Glomerular visceral epithelial cell (primary cell): ENCODE measurements around the gene FAIM2.
A peak's percentile ranks its signal among the peaks of the same experiment; 100 is the strongest.

Experiments used
- DNase-seq: peaks from one replicate; pipeline ENCODE4 v3.0.0-alpha.2; 2016; ENCODE audit errors: extremely low spot score

FAIM2 gene

DNA sequence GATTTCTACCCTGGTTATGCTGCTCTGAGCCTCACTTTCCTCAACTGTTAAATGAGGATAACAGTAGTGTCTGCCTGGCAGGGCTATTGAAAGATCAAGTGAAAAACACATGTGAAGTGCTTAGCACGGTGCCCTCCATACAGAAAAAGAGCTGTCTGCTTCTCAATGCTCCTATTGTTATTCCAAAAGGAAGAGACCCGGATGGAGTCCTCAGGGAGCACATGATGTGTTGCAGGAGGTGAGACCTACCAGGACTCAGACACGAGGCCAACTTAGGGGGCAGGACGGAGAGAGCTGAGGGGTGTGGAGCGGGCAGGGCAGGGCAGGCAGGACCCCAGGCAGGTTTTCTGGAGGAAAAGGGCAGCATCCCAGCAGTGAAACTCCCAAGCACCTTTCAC, 8.9 kb downstream of the FAIM2 start:
- no peak for DNase-seq

DNA sequence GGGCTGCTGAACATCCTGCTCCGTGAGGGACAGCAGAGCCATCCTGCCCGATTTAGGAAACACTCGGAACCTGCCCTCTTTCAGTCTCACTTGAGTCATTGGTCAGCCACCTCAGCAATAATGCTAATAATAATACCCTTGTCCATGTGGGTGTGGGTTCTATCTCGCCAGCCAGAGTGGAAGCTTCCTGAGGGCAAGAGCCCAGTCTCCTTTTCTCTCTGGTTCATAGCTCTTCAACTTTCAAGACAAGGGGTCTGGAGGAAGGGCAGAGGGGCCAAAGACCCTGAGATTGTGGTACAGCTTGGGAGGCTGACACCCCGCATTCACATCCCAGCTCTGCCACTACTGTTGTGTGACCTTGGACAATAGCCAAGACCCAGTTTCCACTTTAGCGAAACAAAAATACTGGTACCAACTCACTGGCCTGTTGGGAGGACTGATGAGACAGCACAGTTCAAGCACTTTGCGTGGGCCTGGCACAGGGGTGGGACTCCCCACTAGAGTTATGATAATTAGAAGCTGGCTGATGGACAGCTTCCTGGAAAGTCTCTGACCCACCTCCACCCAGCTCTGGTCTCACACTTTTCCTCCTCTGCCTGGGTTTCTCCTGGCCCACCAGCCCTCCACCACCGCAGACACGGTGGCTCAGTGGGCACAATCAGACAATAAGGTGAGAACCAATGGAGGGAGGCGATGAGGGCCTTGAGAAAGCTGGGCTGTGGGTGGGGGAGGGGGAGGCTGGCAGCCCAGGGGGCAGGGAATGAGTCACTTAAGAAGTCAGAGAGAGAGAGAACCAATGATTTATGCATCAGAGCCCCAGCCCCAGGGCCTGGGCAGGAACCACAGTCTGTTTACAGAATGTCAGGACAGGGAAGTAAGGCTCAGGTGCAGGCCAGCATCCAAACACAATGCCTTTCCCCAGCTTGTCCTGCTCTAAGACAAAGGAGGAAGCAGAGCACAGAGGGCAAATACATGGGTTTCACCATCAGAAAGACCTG, 9.6 kb downstream of the FAIM2 start:
- peak; percentile 59 for DNase-seq

DNA sequence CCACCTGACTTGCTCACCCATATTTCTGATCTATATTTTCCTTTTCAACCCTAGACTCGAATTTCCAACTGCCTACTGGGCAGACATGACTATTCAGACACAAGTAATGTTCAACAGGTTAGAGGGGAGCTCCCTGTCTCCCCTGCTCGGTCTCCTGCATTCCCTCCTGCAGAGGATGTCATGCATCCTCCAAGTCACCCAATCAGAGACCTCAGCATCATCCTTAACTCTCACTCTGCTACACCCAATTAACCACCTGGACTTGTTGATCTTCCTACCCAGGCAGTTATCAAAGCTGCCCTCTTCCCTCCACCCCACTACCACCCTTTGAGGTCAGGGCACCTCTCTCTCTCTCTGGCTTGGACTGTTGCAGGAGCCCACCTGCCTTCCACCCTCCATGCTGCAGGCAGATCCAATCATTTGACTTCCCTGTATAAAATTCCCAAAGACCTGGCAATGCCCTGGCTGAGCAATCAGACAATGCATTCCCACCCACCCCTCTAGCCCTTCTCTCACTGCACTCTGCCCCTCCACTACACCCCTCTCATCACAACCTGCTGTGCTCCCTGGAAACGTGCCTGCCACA, 10.9 kb downstream of the FAIM2 start:
- no peak for DNase-seq

DNA sequence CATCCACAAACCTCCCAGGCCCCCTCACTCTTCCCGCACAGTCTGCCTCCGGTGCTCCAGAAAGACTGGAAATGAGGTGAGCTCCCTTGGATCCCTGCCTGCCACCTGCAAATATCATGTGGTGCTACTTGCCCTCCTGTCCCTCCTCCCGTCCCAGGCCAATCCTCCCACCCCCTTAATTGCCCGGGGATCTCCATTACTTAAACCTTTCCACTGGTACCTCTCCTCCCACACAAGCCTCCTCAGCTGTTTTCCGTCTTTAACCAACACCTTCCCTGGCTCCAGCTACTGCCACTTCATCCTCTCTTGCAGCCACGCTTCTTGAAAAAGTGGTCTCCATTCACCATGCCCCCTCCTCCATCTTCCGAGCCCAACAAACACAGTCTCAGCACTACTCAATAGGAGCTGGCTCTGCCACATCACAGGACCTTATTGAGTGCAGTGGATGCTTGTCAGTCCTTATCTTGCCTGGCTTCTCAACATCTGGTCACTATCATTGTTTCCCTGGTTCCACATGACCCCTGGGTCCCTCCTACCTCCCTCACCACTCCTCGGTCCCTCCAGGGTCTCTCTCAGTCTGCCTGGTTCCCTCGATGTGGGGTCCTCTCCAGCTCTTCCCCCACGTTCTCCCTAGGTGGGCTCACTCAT, 11.5 kb downstream of the FAIM2 start:
- no peak for DNase-seq

DNA sequence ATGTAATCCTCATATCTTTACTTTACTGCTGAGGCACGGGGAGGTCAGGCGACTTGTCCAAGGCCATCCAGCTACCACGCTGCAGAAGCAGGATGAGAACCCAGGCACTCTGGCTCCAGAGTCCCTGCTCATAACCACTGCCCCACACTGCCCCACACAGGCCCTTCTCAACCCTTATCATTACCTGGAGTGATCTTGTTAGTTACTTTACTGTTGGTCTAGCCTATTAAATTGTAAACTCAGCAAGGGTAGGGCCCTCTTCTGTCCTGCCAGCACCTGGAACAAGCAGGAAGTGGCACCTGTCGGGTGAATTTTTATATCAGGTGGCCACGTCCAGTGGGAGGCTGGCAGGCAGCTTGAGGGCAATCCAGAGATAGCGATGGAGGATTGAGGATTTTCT, 12.2 kb downstream of the FAIM2 start:
- DNase-seq, result no peak

DNA sequence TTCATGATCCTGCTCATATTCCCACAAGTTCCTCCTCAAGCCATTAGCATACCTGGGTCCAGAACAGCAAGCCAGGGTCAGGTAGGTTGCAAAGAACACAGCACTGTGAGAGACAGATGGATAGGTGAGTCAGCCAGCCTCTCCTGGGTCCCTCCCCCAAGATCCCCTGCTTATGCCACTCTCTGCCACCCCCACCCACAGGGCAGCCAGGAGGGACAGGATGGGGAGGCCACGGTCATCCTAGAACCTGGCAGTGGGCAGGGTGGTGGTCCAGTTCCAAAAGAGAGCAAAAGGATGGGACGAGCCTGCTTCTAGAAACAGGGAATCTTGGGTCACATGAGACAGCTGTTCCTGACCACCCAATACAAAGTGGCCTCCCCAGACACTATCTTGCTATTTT, 12.7 kb downstream of the FAIM2 start:
- no peak for DNase-seq

DNA sequence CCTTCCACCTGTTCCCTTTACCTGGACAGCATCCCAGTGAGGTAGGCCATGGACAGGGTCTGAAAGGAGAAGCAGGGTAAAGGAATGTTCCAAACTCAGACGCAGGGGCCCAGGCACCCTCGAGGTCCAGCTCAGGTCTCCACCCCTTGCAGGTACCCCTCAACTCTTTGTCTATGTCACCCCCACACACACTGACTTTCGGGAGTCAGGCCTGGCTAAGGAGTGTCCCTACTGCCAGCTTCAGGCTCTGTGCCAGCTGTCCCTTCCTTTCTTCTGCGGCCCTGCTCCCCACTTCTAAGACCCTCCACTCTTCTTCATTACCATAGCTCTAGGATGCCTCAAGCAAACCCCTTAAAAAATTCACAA, 13.6 kb downstream of the FAIM2 start:
- no peak for DNase-seq

DNA sequence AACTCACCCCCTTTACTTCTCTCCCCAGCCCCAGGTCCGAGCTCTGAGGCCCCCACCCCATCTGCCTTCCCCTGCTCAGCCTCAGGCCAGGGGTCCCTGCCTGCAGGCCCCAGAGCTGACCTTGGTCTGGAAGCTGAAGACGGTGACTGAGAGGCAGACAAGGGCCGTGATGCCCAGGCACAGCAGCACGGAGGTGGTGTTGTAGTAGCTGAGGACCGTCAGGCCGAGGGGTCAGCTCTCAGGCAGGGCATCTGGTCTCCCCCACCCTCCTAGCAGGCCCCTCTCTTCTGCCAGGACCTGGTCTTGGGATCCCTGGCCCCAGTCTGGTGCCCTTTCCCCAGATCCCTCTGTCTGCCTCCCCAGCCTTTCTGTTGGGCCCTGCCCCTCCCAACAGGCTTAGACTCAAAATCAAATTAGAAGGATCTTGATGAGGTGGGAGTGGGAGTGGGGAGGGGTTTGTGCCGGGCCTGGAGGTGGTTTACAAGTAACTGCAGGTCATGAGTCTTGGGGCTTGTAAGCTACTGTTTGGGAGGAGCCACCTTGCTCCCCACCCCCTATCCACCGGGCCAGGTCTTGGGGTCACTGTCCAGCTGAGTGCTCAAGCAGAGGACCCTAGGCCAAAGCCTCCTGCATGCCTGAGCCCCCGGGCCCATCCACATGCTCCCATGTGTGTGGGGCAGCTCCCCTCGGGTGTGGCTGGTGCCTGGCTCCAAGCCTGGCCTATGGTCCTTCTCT, 14.2 kb downstream of the FAIM2 start:
- DNase-seq, result no peak

DNA sequence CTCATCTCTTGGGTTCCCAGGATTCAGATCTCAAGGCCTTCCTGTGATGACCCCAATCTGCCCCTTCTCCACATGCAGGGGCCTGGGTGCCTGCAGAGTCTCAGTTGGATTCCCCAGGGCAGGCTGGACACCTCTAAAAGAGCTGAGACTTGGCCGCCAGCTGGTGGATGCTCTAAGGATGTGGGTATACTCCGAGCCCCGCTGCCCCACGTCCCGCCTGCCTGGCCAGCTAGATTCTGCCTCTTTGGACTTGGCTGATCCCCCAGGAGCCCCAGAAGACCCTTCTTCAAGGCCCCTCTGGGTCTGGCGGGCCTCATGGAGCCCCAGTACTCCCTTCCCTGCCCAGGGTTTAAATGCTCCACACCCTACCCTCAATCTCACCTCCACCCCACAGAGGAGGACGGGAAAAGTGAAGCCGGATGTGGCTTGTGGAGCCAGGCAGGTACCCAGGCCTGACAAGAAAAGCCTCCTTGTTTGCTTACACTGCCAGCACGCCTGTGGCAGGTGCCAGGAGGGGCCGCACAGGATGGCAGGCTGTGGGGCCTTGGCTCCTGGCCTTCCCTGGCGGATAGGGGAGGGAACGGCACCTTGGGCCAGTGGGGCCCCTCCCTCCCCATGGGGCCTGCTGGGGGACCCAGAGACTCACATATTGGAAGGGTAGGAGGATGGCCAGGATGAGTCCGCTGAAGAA, 15.1 kb downstream of the FAIM2 start:
- DNase-seq, result no peak

DNA sequence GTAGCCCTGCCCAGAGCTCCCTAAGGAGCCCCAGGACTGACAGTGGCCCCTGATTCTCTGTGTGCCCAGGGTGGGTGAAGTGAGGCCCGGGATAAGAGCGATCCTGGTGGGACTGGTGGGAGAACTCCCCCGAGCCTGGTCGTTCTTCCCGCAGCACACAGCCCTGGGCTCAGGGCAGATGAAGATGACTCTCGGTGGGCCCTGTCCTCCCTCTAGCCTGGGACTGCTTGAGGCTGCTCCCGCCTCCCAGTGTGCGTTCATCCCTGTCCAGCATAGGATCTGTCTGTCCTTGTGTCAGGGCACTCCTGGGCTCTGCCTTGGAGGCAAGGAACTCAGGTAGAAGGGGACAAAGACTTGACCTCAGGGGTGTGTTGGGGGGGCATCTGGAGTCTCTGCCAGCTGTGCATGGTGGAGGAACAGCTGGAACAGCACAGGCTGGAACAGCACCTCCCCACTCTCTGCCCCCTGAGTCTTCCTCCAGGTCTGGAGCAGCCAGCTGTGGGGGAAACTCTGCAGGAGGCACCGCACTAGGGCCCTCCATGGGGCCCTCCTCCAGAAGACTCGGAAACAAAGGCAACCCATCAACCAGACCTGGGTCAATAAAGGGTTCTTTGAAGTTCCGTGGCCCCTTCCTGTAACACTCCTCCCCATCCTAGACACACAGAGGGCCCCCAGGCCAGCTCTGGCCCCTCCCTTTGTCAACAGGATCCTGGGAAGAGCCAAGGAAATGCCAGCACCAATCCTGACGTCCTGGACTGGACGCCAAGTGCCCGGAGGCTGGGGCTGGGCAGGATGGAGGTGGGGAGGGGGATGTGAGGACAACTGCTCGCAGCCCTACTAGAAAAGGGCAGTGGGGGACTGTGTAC, 15.9 kb downstream of the FAIM2 start:
- no peak for DNase-seq

DNA sequence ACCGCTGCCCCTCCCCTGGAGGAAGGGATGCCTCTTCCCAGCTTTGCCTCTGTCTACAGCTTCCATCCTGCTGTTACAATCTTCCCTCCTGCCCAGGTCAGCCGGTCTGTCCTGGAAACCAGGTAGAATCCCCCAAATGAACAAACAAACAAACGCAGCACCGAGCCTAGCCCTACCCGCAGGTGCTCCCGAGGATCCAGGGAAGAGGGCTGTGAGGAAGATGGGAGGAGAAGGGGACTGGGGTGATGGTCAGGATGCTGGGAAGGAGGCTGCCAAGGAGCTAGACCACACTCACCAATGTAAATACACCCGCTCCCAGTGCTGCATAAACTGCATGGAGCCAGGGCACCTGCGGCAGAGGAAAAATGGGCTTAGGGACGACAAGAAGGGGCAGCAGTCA, 16.6 kb downstream of the FAIM2 start:
- DNase-seq, result no peak

DNA sequence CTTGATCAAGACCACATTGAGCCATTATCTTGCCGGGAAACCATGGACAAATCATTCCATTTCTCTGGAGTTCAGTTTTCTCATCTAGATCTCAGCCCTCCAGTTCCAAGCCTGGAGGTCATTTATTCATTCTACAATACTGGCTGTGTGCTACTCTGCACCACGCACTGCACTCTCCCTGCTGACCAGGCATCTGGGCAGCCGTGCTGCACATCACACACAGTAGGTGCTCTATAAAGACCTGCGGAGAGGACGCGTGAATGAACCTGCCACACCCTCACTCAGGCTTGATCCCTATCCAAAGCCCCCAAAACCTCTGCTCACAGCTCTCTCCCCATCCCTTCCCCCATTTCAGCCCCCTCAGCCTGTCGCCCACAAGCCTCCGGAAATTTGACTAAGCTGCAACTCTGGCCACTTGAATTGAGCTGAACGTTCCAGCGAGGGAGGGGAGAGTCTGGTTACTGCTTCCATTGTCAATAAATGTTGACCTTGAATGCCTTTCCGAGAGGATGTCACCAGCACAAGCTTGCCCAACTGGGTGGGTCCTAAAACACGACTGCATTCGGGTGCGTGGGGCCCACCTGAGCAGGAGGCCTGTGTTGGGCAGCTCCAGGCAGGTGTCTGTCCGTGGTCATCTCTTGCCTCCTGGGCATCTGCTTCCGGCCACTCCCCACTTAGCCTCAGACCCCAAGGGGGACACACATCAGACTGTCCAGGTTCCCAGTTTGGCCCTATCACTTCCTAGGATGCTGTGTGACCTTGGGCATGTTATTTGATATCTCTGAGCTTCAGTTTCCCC, 17.8 kb downstream of the FAIM2 start:
- DNase-seq, result no peak

DNA sequence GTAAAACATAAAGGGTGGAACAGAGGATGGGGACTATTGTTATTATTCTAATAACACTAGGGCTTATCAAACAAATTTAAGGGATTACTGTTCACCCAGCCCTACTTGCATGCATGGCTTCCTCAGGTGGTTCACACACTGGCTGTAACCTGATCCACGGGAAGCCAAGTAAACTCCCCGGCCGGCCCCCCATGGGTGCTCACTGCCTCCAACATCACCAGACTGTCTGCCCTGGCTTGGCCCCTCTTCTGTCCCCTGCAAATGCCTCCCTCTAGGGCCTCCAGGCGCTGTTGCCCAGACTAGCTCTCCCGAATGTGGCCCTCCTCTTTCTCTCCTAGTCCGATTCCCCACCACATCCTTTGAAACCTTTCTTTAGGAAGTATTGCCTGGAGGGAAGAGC, 18.6 kb downstream of the FAIM2 start:
- no peak for DNase-seq

DNA sequence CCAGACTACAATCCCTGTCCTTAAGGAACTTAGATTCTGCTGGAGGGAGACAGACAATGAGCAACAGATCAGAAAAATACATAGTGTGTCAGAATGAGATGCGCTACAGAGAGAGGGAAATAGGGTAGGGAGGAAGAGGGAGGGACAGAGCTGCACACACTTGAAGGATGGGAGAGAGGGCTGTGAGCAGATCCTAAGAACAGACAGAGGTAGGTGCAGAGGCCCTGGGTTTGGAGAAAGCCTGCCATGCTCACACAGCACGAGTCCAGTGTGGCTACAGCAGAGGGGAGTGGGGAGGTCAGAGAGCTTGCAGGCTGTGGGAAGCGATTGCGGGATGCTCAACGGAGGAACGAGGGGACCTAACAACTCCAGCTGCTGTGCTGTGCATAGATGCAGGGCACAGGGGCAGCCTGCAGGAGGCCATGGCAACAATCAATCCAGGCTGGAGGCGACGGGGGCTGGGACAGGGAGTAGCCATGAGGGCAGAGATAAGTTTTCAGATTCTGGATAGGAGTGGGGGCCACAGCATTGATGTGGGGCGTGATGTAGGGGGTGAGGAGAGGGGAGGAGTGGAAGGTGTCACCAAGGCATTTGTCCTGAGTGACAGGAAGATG, 20.7 kb downstream of the FAIM2 start:
- no peak for DNase-seq

DNA sequence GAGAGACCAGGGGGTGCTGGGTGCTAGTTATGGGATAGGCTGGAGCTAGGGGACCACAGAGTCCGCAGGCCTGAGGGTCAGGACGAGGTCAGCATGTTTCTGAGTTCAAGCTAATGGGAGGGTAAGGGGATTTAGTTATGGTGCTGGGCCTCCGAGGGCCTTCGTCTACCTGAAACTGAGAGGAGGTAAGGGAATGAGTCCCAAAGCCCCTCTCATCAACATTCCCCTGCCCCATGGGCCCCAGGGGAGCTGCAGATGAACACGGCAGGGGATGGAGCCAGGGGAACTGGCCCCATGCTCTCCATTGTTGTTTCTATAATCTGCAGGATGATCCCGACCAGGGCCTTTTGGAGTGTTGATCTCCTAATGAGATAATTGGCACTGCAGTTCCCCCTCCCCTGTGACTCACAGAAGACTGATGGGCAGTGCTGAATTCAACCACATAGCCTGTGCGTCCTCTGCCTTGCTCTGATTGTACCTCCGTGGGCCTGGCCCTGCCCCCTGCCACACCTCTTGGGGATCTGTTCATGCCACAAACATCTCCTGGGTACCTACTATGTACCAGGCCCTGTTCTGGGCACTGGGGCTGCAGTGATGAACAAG, 21.4 kb downstream of the FAIM2 start:
- DNase-seq, result no peak

DNA sequence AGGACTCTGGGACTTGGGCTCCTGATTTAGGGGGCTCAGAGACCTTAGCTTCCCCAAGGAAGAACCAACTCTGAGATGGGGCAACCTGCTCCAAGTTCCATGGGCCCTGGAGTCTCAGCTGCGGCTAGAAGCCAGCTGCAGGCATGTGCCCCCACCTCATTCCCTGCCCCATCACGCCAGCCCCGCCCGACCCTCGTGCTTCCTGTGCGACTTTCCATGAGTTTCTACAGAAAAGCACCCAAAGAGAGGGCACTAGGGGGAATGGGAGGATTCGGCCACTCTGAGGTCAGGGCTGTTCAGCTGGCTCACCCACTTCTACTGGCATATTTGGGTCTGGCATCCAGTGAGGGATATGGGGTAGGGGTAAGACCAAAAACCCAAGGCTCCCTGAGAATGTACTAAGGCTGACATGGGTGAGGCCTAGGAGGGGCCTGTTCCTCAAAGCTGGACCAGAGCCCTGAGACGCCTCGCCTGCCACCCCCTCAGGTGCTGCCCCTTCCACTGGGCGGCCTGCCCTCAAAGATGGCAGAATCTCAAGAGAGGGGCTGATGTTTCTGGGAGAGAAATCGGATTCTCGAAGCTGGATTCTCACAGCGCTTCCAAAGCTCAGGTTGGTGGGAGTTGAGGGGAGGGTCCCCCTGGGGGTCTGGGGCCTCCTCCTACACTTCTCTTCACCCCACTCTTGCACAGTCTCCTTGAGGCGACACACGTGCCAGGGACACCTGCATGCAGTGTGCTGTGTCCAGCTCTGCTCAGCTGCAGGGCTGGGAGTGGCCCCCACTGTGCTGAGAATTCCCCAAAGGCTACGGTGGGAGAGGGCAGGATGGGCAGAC, 22.1 kb downstream of the FAIM2 start:
- DNase-seq, result no peak

DNA sequence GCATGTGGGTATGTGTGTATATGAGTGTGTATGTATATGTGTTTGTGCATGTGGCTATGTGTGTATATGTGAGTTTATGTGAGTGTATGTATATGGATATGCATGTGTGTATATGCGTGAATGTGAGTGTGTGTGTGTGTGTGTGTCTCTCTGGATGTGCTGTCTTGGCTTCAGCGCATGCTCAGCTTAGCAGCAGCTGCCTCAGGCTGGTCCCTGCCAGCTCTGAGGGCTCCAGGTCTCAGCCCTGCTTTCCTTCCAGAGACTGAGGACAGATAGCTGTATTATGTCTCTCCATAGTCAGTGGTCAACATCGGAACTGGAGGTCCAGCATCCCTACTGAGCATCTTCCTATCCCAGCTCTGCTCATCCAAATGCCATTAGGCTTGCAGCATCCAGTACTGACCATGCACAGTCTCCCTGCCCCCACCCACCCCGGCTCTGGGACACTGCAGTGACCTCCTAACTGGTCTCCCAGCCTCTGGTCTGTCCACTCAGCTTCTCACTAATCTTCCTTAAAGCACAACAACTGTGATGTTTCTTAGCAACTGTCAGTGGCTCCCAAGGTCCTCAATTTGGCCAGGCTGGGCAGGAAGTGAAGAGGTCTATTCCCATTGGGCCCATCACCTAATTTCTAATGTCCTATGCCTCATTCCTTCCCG, 22.8 kb downstream of the FAIM2 start:
- no peak for DNase-seq
